Heart left ventricle (tissue), 16 donors: Measurements from ENCODE around the gene PARD3. TPM values are rescaled to one million over a fixed set of nuclear protein-coding genes. Genes with fewer than 3 reads are reported as not detected.
A peak's percentile ranks its signal among the peaks of the same experiment; 100 is the strongest.

Experiments
- ATAC-seq, 4 donors: fragments of 200-7000 bp; cut with Tn5 transposase; one replicate each; pipeline ENCODE4 v1.9.1; 2020 to 2022; ENCODE audit warnings: moderate library complexity in 4 of 4, mild to moderate bottlenecking in 3 of 4, moderate number of reproducible peaks in 1 of 4
- DNase-seq, 5 donors: peaks; one replicate each; pipeline ENCODE4 v3.0.0-alpha.2; 2020
- H3K27ac ChIP-seq, 12 donors: fragments of 200-600 bp; sonication (generic) in 4 of 12; one replicate each; pipeline versions ENCODE4 v1.5.0 to v1.8.0; 2016 to 2022; ENCODE audit warnings: mild to moderate bottlenecking in 2 of 12
- H3K27me3 ChIP-seq, 9 donors: fragments of 200-600 bp; sonication (generic) in 2 of 9; one replicate each; pipeline versions ENCODE4 v1.5.1 to v1.8.0; 2016 to 2022; ENCODE audit warnings: mild to moderate bottlenecking in 3 of 9
- H3K36me3 ChIP-seq, 9 donors: fragments of 200-600 bp; sonication (generic) in 2 of 9; one replicate each; pipeline versions ENCODE4 v1.5.0 to v1.8.0; 2018 to 2022; ENCODE audit warnings: mild to moderate bottlenecking in 2 of 9
- H3K4me1 ChIP-seq, 12 donors: fragments of 200-600 bp; sonication (generic) in 4 of 12; one replicate each; pipeline versions ENCODE4 v1.5.0 to v1.8.0; 2016 to 2022; ENCODE audit warnings: mild to moderate bottlenecking in 3 of 12
- H3K4me3 ChIP-seq, 12 donors: fragments of 200-600 bp; sonication (generic) in 4 of 12; one replicate each; pipeline versions ENCODE4 v1.5.0 to v1.8.0; 2017 to 2022; ENCODE audit warnings: mild to moderate bottlenecking in 9 of 12, moderate library complexity in 4 of 12
- H3K9me3 ChIP-seq, 12 donors: fragments of 200-600 bp; sonication (generic) in 4 of 12; one replicate each; pipeline versions ENCODE4 v1.5.0 to v1.8.0; 2016 to 2022; ENCODE audit warnings: mild to moderate bottlenecking in 1 of 12
- POLR2A ChIP-seq, 2 donors: fragments of 450-650 bp; IDR thresholded peaks; one replicate each; pipeline ENCODE4 v1.6.1; 2017; ENCODE audit warnings: antibody characterized with exemption in 2 of 2, mild to moderate bottlenecking in 2 of 2, moderate library complexity in 2 of 2
- WGBS, 4 donors: extraction: QIAGEN DNeasy Blood & Tissue Kit in 2 of 4; methylation state at CpG; one replicate each; pipeline versions ENCODE4 v1.1.5 to v1.1.7; 2013 to 2018; 5-methylcytosine and 5-hydroxymethylcytosine counted together
- intact Hi-C, 10 donors: fragments of 100-400 bp; cut with DNase I; formaldehyde crosslinking; loops; one replicate each; pipeline versions ENCODE4 v1.11.1 to v1.14.2; 2022
- polyA plus RNA-seq, 2 donors: library from polyadenylated mRNA; stranded (reverse); fragments of 200-250 nt; gene quantifications; one replicate each; pipeline ENCODE4 v1.2.3, GENCODE V29; 2013
- total RNA-seq, 9 donors: library from RNA; depleted of rRNA in 2 of 9; stranded (reverse); fragments of >200 nt in 2 of 9; fragmentation: NEBNext Ultra II Directional in 3 of 9; extraction: Animal tissue kit (Norgen Biotek cat#: 25700) in 3 of 9; gene quantifications; one replicate each; pipeline versions ENCODE4 v1.1.0 to v1.2.4, GENCODE V29; 2016 to 2023
- TF ChIP-seq, protein P1 (sequence below), 12 donors: fragments of 200-600 bp; sonication (generic) in 4 of 12; IDR thresholded peaks; one replicate each; pipeline versions ENCODE4 v1.5.0 to v1.8.0; 2018 to 2022; ENCODE audit warnings: antibody characterized with exemption in 12 of 12, mild to moderate bottlenecking in 5 of 12
- donor health status: ischemic (EF 13 %, LVEDD 7.1; RV severe dilation, severe dysfunction).
- donor health status: healthy with polysubstance abuse.
- donor health status: DM: no; HTN: yes; CAD: no.
- donor health status: DM: no; HTN: no; CAD: no.
- donor health status: ischemic (EF 25% LVEDD 6.9; RV normal size, moderate dysfunction).
- donor health status: ischemic (EF 25% LVEDD 5.7; RV mildly dilated, moderate dysfunction).
- donor health status: healthy.
- donor health status: DM: yes; HTN: yes; CAD: no.
- donor health status: ischemic (EF 35%, LVEDD 5.7; RV mildly dilated, moderate dysfunction).
- donor health status: nonischemic (EF 11% LVEDD 7.7; RV severe dilation, severe dysfunction).
- donor health status: DM: yes; HTN: yes; CAD: no.
- donor health status: PGD.
- donor health status: ischemic (EF 29% LVEDD 5.4; RV normal size, mild dysfunction).
- donor health status: nonischemic (EF 23%, LVEDD 6.1; RV moderate dilation, normal function).

The PARD3 gene
- total and polyA plus RNA-seq, 11 donors: 24.8 to 69.7 (median 33.1) TPM

DNA sequence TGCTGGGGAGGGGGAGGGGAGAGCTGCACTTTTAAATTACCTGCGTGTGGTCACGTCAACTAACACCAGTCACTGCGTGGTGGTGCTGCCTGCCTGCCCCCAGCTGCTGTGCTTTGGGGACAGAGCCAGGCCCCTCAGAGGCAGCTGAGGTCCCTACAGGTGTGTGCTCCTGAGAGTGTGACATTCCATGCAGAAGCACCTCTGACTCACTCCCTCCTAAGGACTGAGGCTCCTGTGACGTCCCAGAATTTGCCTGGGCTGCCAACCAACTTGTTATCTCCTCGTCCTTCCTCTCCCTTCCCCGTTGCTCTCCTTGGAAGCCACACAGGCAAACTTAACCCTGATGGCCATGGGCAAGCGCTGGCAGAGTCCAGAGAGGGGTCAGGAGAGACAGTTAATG, 563.0 kb downstream of the PARD3 start:
- Histone ChIP-seq H3K36me3 (no peaks in the 10 kb centered on the region), H3K9me3 (no peaks in the 10 kb centered on the region), H3K4me3 (no peak overlapping the region), H3K27ac (no peak overlapping the region), H3K27me3 (no peaks in the 10 kb centered on the region), H3K4me1 (peaks cover 0 to 10% (median 0%) of the 10 kb centered on the region in 12 donors)
- intact Hi-C loops: no loop called here
- DNase-seq (peak in 3 of 5 donors; percentile 11 to 69 (median 22)), ATAC-seq (peak in 3 of 4 donors; percentile 80 to 92 (median 87))
- TF ChIP-seq, protein P1, sequence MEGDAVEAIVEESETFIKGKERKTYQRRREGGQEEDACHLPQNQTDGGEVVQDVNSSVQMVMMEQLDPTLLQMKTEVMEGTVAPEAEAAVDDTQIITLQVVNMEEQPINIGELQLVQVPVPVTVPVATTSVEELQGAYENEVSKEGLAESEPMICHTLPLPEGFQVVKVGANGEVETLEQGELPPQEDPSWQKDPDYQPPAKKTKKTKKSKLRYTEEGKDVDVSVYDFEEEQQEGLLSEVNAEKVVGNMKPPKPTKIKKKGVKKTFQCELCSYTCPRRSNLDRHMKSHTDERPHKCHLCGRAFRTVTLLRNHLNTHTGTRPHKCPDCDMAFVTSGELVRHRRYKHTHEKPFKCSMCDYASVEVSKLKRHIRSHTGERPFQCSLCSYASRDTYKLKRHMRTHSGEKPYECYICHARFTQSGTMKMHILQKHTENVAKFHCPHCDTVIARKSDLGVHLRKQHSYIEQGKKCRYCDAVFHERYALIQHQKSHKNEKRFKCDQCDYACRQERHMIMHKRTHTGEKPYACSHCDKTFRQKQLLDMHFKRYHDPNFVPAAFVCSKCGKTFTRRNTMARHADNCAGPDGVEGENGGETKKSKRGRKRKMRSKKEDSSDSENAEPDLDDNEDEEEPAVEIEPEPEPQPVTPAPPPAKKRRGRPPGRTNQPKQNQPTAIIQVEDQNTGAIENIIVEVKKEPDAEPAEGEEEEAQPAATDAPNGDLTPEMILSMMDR (IDR thresholded peaks at IDR 0.05): no peak
- TF ChIP-seq POLR2A (IDR thresholded peaks at IDR 0.05): no peak
- 43 to 49% (median 47%) methylated on average over 7 of the region's 7 CpGs for WGBS, 4 donors

DNA sequence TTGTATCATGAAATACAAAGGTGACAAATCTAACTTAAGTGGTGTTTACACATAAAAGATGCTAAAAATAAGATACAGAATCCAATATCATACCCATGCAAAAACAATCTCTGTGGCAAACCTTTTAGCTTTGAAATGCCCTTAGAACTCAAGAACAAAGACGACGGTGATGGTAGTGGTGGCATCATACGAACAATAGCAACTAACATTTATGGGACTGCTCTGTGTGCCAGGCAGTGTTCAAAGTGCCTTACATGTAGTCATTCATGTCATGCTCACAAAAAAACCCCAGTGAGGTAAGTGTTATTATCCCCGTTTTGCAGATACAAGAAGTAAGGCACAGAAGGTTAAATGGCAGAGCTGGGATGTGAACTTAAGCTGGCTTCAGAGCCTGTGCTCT, 563.9 kb downstream of the PARD3 start:
- Histone ChIP-seq H3K4me3 (no peak overlapping the region), H3K4me1 (peaks cover 0 to 10% (median 0%) of the 10 kb centered on the region in 12 donors), H3K27me3 (no peaks in the 10 kb centered on the region), H3K36me3 (no peaks in the 10 kb centered on the region), H3K9me3 (no peaks in the 10 kb centered on the region), H3K27ac (no peak overlapping the region)
- intact Hi-C loops: no loop called here
- no peak for ATAC-seq
- no peak for DNase-seq
- TF ChIP-seq, protein P1 (IDR thresholded peaks at IDR 0.05): no peak
- no peak for TF ChIP-seq POLR2A (IDR thresholded peaks at IDR 0.05)
- 87 to 92% (median 92%) methylated on average over 4 of the region's 4 CpGs for WGBS, 4 donors

DNA sequence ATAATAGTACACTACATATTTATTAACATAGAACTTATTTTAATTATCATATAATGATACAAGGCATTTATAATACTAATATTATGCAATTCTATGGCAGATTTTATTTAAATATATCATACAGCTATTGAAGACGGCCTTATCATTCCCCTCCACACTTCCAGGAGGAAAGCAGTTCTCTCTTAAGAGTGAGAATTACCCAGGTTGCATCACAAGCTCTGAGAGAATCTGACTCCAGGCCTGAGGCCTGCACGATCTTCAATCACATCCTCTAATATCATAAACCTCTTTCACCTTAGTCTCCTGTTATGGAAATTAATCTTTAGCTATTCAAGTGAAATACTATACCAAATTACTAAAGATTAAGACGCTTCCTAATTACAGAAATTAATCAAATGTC, 564.4 kb downstream of the PARD3 start:
- no peaks in the 10 kb centered on the region for H3K27me3 ChIP-seq
- TF ChIP-seq, protein P1 (IDR thresholded peaks at IDR 0.05): no peak
- no peak for TF ChIP-seq POLR2A (IDR thresholded peaks at IDR 0.05)
- no peaks in the 10 kb centered on the region for H3K9me3 ChIP-seq
- DNase-seq (no peak), ATAC-seq (no peak)
- no peak overlapping the region for H3K27ac ChIP-seq
- peaks cover 0 to 10% (median 0%) of the 10 kb centered on the region in 12 donors for H3K4me1 ChIP-seq
- intact Hi-C loops: no loop called here
- WGBS, 4 donors: 80 to 92% (median 86%) methylated on average over 3 of the region's 3 CpGs
- no peaks in the 10 kb centered on the region for H3K36me3 ChIP-seq
- H3K4me3 ChIP-seq: no peak overlapping the region

DNA sequence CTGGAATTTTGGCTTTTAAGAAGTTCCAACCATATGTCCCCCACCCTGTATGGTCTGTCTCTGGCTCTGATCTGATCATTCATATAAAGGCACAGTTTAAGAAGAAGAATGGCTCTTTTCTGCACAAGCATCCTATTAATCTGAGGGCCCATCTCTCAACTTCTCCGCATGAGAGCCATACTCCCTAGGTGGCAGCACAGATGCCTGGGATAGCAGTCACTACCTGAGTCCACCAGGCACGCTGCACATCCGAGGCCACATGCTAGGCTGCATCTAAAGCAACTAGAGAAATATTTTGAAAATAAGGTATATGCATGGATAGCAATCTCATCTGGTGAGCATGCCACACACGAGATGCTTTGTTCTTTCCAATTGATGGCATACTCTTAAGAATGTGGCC, 565.5 kb downstream of the PARD3 start:
- DNase-seq: no peak
- ATAC-seq: no peak
- Histone ChIP-seq H3K27ac (no peak overlapping the region), H3K36me3 (no peaks in the 10 kb centered on the region), H3K9me3 (no peaks in the 10 kb centered on the region), H3K4me3 (no peak overlapping the region), H3K27me3 (no peaks in the 10 kb centered on the region), H3K4me1 (peaks cover 0 to 7% (median 0%) of the 10 kb centered on the region in 12 donors)
- intact Hi-C loops: no loop called here
- WGBS, 4 donors: 82 to 88% (median 87%) methylated on average over 4 of the region's 4 CpGs
- TF ChIP-seq, protein P1 (IDR thresholded peaks at IDR 0.05): no peak
- no peak for TF ChIP-seq POLR2A (IDR thresholded peaks at IDR 0.05)
